ENCODE results near the gene EEA1. TPM values are rescaled to one million over a fixed set of nuclear protein-coding genes. Genes with fewer than 3 reads are reported as not detected.

Gene EEA1
- total RNA-seq, 1 donor from 2014 or later: 19.6 TPM

DNA sequence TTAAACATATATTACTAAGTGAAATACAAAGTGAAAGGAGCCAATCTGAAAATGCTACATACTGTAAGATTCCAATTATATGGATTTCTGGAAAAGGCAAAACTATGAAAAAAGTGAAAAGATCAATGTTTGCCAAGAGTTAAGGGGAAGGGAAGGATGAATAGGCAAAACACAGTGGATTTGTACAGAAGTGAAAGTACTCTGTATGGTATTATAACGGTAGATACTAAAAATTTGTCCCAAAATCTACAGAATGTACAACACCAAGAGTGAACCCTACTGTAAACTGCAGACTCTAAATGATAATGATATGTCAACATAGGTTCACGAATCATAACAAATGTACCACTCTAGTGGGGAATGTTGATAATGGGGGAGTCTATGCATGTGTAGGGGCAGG lies 17.8 kb downstream of the EEA1 start:
- Mint-ChIP-seq H3K4me1 (ENCODE audit: low read depth) (no peaks in the 10 kb centered on the region), H3K4me3 (ENCODE audit: low read depth) (no peak overlapping the region), H3K9me3 (ENCODE audit: low read depth) (peaks cover 10% of the 10 kb centered on the region), H3K27me3 (no peaks in the 10 kb centered on the region), H3K27ac (no peak overlapping the region), H3K36me3 (ENCODE audit: insufficient read depth) (peaks cover 11% of the 10 kb centered on the region)
- TF ChIP-seq CTCF (IDR thresholded peaks at IDR 0.05; ENCODE audit: unreplicated experiment): no peak
- DNase-seq (ENCODE audit: low spot score, unreplicated experiment): no peak

DNA sequence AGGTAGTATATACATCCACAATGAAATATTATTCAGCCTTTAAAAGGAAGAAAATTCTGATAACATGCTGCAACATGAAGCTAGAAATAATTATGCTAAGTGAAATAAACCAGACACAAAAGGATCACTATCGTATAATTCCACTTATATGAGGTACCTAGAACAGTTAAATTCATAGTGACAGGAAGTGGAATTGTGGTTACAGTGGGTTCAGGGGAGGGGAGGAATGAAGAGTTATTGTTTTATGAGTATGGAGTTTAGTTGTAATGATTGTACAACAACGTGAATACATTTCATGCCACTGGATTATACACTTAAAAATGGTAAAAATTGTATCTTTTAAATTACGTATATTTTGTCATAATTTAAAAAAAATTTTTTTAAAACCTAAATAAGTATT lies 21.0 kb downstream of the EEA1 start:
- H3K9me3 Mint-ChIP-seq (ENCODE audit: low read depth): peaks cover 12% of the 10 kb centered on the region
- H3K27ac Mint-ChIP-seq: no peak overlapping the region
- no peak for TF ChIP-seq CTCF (IDR thresholded peaks at IDR 0.05; ENCODE audit: unreplicated experiment)
- peaks cover 2% of the 10 kb centered on the region for H3K4me1 Mint-ChIP-seq (ENCODE audit: low read depth)
- no peaks in the 10 kb centered on the region for H3K27me3 Mint-ChIP-seq
- no peak for DNase-seq (ENCODE audit: low spot score, unreplicated experiment)
- H3K36me3 Mint-ChIP-seq (ENCODE audit: insufficient read depth): peaks cover 12% of the 10 kb centered on the region
- no peak overlapping the region for H3K4me3 Mint-ChIP-seq (ENCODE audit: low read depth)

DNA sequence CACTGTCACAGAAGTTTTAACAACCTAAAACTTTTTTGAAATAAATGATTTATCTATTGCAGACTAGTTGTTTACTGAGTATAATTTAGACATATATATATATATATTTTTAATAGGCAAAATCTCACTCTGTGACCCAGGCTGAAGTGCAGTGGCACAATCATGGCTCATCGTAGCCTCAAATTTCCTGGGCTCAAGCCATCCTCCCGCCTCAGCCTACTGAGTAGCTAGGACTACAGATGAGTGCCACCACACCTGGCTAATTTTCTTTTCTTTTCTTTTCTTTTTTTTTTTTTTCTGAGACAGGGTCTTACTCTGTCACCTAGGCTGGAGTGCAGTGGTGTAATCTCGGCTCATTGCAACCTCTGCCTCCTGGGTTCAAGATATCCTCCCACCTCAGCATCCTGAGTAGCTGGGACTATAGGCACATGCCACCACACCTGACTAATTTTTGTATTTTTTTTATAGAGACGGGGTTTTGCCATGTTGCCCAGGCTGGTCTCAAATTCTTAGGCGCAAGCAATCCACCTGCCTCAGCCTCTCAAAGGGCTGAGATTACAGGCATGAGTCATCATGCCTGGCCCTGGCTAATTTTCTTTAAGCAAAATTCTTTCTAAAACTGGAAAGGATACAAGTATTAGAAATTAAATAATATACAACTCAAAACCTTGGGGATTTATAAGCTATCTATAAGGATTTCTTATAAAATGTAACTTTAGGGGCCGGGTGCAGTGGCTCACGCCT lies 23.1 kb downstream of the EEA1 start:
- Mint-ChIP-seq H3K27me3 (no peaks in the 10 kb centered on the region), H3K27ac (no peak overlapping the region), H3K4me1 (ENCODE audit: low read depth) (peaks cover 2% of the 10 kb centered on the region)

GRCh38 chr12:92905258-92905810 lies 23.8 kb downstream of the EEA1 start:
- Mint-ChIP-seq H3K27ac (no peak overlapping the region), H3K36me3 (ENCODE audit: insufficient read depth) (peaks cover 8% of the 10 kb centered on the region), H3K27me3 (no peaks in the 10 kb centered on the region), H3K4me3 (ENCODE audit: low read depth) (no peak overlapping the region), H3K9me3 (ENCODE audit: low read depth) (peaks cover 10% of the 10 kb centered on the region), H3K4me1 (ENCODE audit: low read depth) (peaks cover 2% of the 10 kb centered on the region)
- DNase-seq (ENCODE audit: low spot score, unreplicated experiment): no peak
- TF ChIP-seq CTCF (IDR thresholded peaks at IDR 0.05; ENCODE audit: unreplicated experiment): no peak

More for the DNA sequence above, 23.1 kb downstream of the EEA1 start:
- H3K36me3 Mint-ChIP-seq (ENCODE audit: insufficient read depth): peaks cover 8% of the 10 kb centered on the region
- no peak for TF ChIP-seq CTCF (IDR thresholded peaks at IDR 0.05; ENCODE audit: unreplicated experiment)
- DNase-seq (ENCODE audit: low spot score, unreplicated experiment): no peak
- H3K4me3 Mint-ChIP-seq (ENCODE audit: low read depth): no peak overlapping the region
- peaks cover 10% of the 10 kb centered on the region for H3K9me3 Mint-ChIP-seq (ENCODE audit: low read depth)

GRCh38 chr12:92900941-92901340 lies 28.2 kb downstream of the EEA1 start:
- peaks cover 2% of the 10 kb centered on the region for H3K4me1 Mint-ChIP-seq (ENCODE audit: low read depth)
- H3K36me3 Mint-ChIP-seq (ENCODE audit: insufficient read depth): peaks cover 9% of the 10 kb centered on the region

More at GRCh38 chr12:92900941-92901340, 28.2 kb downstream of the EEA1 start:
- DNase-seq (ENCODE audit: low spot score, unreplicated experiment): no peak
- Mint-ChIP-seq H3K27ac (no peak overlapping the region), H3K9me3 (ENCODE audit: low read depth) (peaks cover 7% of the 10 kb centered on the region), H3K4me3 (ENCODE audit: low read depth) (no peak overlapping the region), H3K27me3 (no peaks in the 10 kb centered on the region)
- TF ChIP-seq CTCF (IDR thresholded peaks at IDR 0.05; ENCODE audit: unreplicated experiment): no peak
